Neural cell (in vitro differentiated cells): ENCODE measurements around the gene ADGRL3. TPM values are rescaled to one million over a fixed set of nuclear protein-coding genes. Genes with fewer than 3 reads are reported as not detected.

Experiments used
- H2AFZ ChIP-seq: fragments of 200-600, 300-800 bp; sonication (generic), shearing (Covaris generic); 2 replicates; pipeline ENCODE4 v1.6.0; 2014; ENCODE audit warnings: low read depth, mild to moderate bottlenecking, antibody characterized with exemption, low read length, moderate library complexity
- H3F3A ChIP-seq: fragments of 200-600 bp; shearing (Covaris generic); 2 replicates; pipeline ENCODE4 v1.6.1; 2016; ENCODE audit warnings: mild to moderate bottlenecking, moderate library complexity, mixed read lengths, antibody characterized with exemption, low read length; ENCODE audit not compliant: insufficient read depth, poor library complexity, severe bottlenecking
- H3K27ac ChIP-seq: fragments of 200-600, 300-800 bp; sonication (generic), shearing (Covaris generic); 2 replicates; pipeline ENCODE4 v1.5.1; 2014; ENCODE audit warnings: mild to moderate bottlenecking, low read length, moderate library complexity
- H3K27me3 ChIP-seq: fragments of 300-800, 200-600 bp; sonication (generic), shearing (Covaris generic); 2 replicates; pipeline ENCODE4 v1.6.0; 2014; ENCODE audit warnings: mild to moderate bottlenecking, low read depth, low read length, moderate library complexity; ENCODE audit not compliant: insufficient read depth
- H3K36me3 ChIP-seq: fragments of 300-800, 200-600 bp; sonication (generic), shearing (Covaris generic); 2 replicates; pipeline ENCODE4 v1.5.1; 2014; ENCODE audit warnings: mild to moderate bottlenecking, antibody characterized with exemption, low read length, moderate library complexity; ENCODE audit not compliant: insufficient read depth
- H3K4me2 ChIP-seq: fragments of 300-800, 200-600 bp; sonication (generic), shearing (Covaris generic); 2 replicates; pipeline ENCODE4 v1.6.0; 2014; ENCODE audit warnings: mild to moderate bottlenecking, low read length
- H3K4me3 ChIP-seq: fragments of 300-800, 200-600 bp; sonication (generic), shearing (Covaris generic); 2 replicates; pipeline ENCODE4 v1.5.1; 2014; ENCODE audit warnings: mild to moderate bottlenecking, low read length, moderate library complexity
- H3K79me2 ChIP-seq: fragments of 200-600 bp; shearing (Covaris generic); replicated peaks from 2 replicates; pipeline ENCODE4 v1.6.0; 2014; ENCODE audit warnings: mild to moderate bottlenecking, low read length, moderate library complexity; ENCODE audit not compliant: insufficient read depth
- H3K9ac ChIP-seq: fragments of 300-800, 200-600 bp; sonication (generic), shearing (Covaris generic); 2 replicates; pipeline ENCODE4 v1.6.1; 2016; ENCODE audit warnings: mild to moderate bottlenecking, low read length, mixed read lengths
- H3K9me2 ChIP-seq: fragments of 200-600 bp; shearing (Covaris generic); 2 replicates; pipeline ENCODE4 v1.6.1; 2016; ENCODE audit warnings: mild to moderate bottlenecking, low read length, mixed read lengths; ENCODE audit not compliant: insufficient read depth
- H3K9me3 ChIP-seq: fragments of 200-600, 300-800 bp; sonication (generic), shearing (Covaris generic); 2 replicates; pipeline ENCODE4 v1.6.1; 2016; ENCODE audit warnings: mild to moderate bottlenecking, mixed run types, low read length, moderate library complexity, mixed read lengths
- H4K20me1 ChIP-seq: fragments of 200-600 bp; shearing (Covaris generic); 2 replicates; pipeline ENCODE4 v1.6.1; 2016; ENCODE audit warnings: mild to moderate bottlenecking, mixed run types; ENCODE audit not compliant: insufficient read depth
- CTCF ChIP-seq: fragments of 450-650 bp; IDR thresholded peaks from 2 replicates; pipeline ENCODE4 v1.5.1; 2014; ENCODE audit warnings: antibody characterized with exemption, mild to moderate bottlenecking, moderate library complexity; ENCODE audit not compliant: poor library complexity, severe bottlenecking
- EP300 ChIP-seq: fragments of 450-650 bp; conservative IDR thresholded peaks from 2 replicates; pipeline ENCODE4 v1.6.1; 2014; ENCODE audit warnings: antibody characterized with exemption, mild to moderate bottlenecking, moderate library complexity; ENCODE audit not compliant: poor library complexity, severe bottlenecking
- EZH2 ChIP-seq: fragments of 200-600, 300-800 bp; shearing (Covaris generic), sonication (generic); IDR thresholded peaks from 2 replicates; pipeline ENCODE4 v1.6.1; 2014; ENCODE audit warnings: antibody characterized with exemption, low read length, borderline replicate concordance, mild to moderate bottlenecking; ENCODE audit not compliant: insufficient read depth, poor library complexity, severe bottlenecking
- MXI1 ChIP-seq: fragments of 450-650 bp; conservative IDR thresholded peaks from 2 replicates; pipeline ENCODE4 v1.6.1; 2014; ENCODE audit warnings: antibody characterized with exemption, mild to moderate bottlenecking; ENCODE audit not compliant: poor library complexity, severe bottlenecking
- POLR2AphosphoS5 ChIP-seq: IDR thresholded peaks from 2 replicates; pipeline ENCODE4 v1.6.1; 2012
- RAD21 ChIP-seq: fragments of 450-650 bp; conservative IDR thresholded peaks from 2 replicates; pipeline ENCODE4 v1.6.1; 2014; ENCODE audit warnings: antibody characterized with exemption, mild to moderate bottlenecking, moderate library complexity
- REST ChIP-seq: IDR thresholded peaks from 2 replicates; pipeline ENCODE4 v1.6.1; 2012; ENCODE audit warnings: borderline replicate concordance
- SMC3 ChIP-seq: fragments of 450-650 bp; conservative IDR thresholded peaks from 2 replicates; pipeline ENCODE4 v1.6.1; 2014; ENCODE audit warnings: antibody characterized with exemption, mild to moderate bottlenecking, moderate library complexity; ENCODE audit not compliant: poor library complexity
- TAF1 ChIP-seq: IDR thresholded peaks from 2 replicates; pipeline ENCODE4 v1.6.1; 2012; ENCODE audit warnings: low read depth
- polyA plus RNA-seq: library from polyadenylated mRNA; depleted of rRNA; stranded (reverse); fragments of >200 nt; gene quantifications from 2 replicates; pipeline ENCODE4 v1.2.3, GENCODE V29; 2014

Gene ADGRL3
- polyA plus RNA-seq, 1 donor from 2014 or later, result 99.4 TPM

GRCh38 chr4:61193863-61194262, 6.3 kb upstream of the ADGRL3 start:
- Histone ChIP-seq H3F3A (no peaks in the 10 kb centered on the region), H3K4me2 (no peak overlapping the region), H3K27me3 (no peaks in the 10 kb centered on the region), H3K9me3 (no peaks in the 10 kb centered on the region), H3K4me3 (no peak overlapping the region), H2AFZ (no peak overlapping the region), H3K36me3 (no peaks in the 10 kb centered on the region), H3K9ac (no peak overlapping the region), H3K9me2 (no peaks in the 10 kb centered on the region), H4K20me1 (no peaks in the 10 kb centered on the region), H3K27ac (no peak overlapping the region), H3K79me2 (peaks cover 3% of the 10 kb centered on the region)
- no peak for TF ChIP-seq RAD21
- TF ChIP-seq REST, result no peak
- no peak for TF ChIP-seq CTCF
- no peak for TF ChIP-seq SMC3
- no peak for TF ChIP-seq MXI1
- TF ChIP-seq EP300, result no peak
- TF ChIP-seq POLR2AphosphoS5, result no peak
- TF ChIP-seq TAF1, result no peak
- no peak for TF ChIP-seq EZH2

DNA sequence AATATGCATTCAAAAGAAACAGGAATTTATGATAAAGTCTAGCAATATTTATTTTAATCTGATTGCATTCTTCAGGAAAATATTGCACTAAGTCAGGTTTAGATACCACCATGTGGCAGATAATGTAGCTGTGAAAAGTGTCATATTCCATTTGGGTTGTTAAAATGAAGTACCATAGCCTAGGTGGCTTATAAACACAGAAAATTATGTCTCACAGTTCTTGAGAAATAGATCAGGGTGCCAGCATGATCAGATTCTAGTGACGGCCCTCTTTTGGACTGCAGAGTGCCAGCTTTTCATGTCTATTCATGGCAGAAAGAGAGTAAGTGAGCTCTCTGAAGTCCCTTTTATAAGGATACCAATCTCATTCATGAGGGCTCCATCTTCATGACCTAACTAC, 5.6 kb upstream of the ADGRL3 start:
- no peak overlapping the region for H3K27ac ChIP-seq
- no peak overlapping the region for H3K9ac ChIP-seq
- H3K4me3 ChIP-seq, result no peak overlapping the region
- H3K9me2 ChIP-seq, result no peaks in the 10 kb centered on the region
- H3K79me2 ChIP-seq, result peaks cover 10% of the 10 kb centered on the region
- no peaks in the 10 kb centered on the region for H3K36me3 ChIP-seq
- H3F3A ChIP-seq, result no peaks in the 10 kb centered on the region
- H3K4me2 ChIP-seq, result no peak overlapping the region
- no peaks in the 10 kb centered on the region for H3K27me3 ChIP-seq
- TF ChIP-seq MXI1, result no peak
- no peak for TF ChIP-seq EZH2
- TF ChIP-seq EP300, result no peak
- TF ChIP-seq POLR2AphosphoS5, result no peak
- TF ChIP-seq CTCF, result peak; percentile 12
- no peak for TF ChIP-seq REST
- no peaks in the 10 kb centered on the region for H4K20me1 ChIP-seq
- H3K9me3 ChIP-seq, result no peaks in the 10 kb centered on the region
- no peak overlapping the region for H2AFZ ChIP-seq
